Fibroblast of lung (primary cell): Measurements from ENCODE around the gene SH2D3C. TPM values are rescaled to one million over a fixed set of nuclear protein-coding genes. Genes with fewer than 3 reads are reported as not detected.

Source experiments
- DNase-seq, 2 donors: peaks; one replicate each; pipeline versions ENCODE4 v3.0.0 to v3.0.0-alpha.2; 2010; ENCODE audit warnings: low read depth in 2 of 2
- H2AFZ ChIP-seq: 2 replicates; pipeline ENCODE4 v1.5.1; 2012; ENCODE audit warnings: low read length, control low read depth, inconsistent platforms
- H3K27ac ChIP-seq: 2 replicates; pipeline ENCODE4 v1.5.1; 2011; ENCODE audit warnings: low read length, control low read depth; ENCODE audit not compliant: insufficient read depth
- H3K27me3 ChIP-seq: 2 replicates; pipeline ENCODE4 v1.5.1; 2011; ENCODE audit warnings: mild to moderate bottlenecking, low read length; ENCODE audit not compliant: control insufficient read depth, insufficient read depth
- H3K36me3 ChIP-seq: 2 replicates; pipeline ENCODE4 v1.5.1; 2011; ENCODE audit warnings: low read length; ENCODE audit not compliant: control insufficient read depth, insufficient read depth
- H3K4me1 ChIP-seq: 2 replicates; pipeline ENCODE4 v1.5.1; 2011; ENCODE audit warnings: low read length; ENCODE audit not compliant: control insufficient read depth, insufficient read depth; ENCODE audit errors: extremely low read depth
- H3K4me2 ChIP-seq: 2 replicates; pipeline ENCODE4 v1.5.1; 2011; ENCODE audit warnings: low read length, control low read depth; ENCODE audit not compliant: insufficient read depth; ENCODE audit errors: extremely low read depth
- H3K4me3 ChIP-seq, 4 experiments: fragments of 200-600 bp in 1 of 4; sonication (generic) in 1 of 4; replicated peaks in 1 of 4; 2 replicates each; pipeline ENCODE4 v1.5.1; 2011 to 2016; ENCODE audit warnings: low read length in 4 of 4, low read depth in 3 of 4, mild to moderate bottlenecking in 3 of 4, control low read depth in 2 of 4, inconsistent platforms in 1 of 4, mixed read lengths in 1 of 4; ENCODE audit not compliant: insufficient read depth in 1 of 4; ENCODE audit errors: control extremely low read depth in 1 of 4
- H3K79me2 ChIP-seq: 2 replicates; pipeline ENCODE4 v1.5.1; 2012; ENCODE audit warnings: mild to moderate bottlenecking, low read length, inconsistent platforms; ENCODE audit not compliant: control insufficient read depth, insufficient read depth
- H3K9ac ChIP-seq: 2 replicates; pipeline ENCODE4 v1.5.1; 2011; ENCODE audit warnings: mild to moderate bottlenecking, low read length, control low read depth; ENCODE audit not compliant: insufficient read depth
- H3K9me3 ChIP-seq: 2 replicates; pipeline ENCODE4 v1.5.1; 2012; ENCODE audit warnings: low read depth, low read length; ENCODE audit not compliant: control insufficient read depth, insufficient read depth
- H4K20me1 ChIP-seq: 2 replicates; pipeline ENCODE4 v1.5.1; 2011; ENCODE audit warnings: low read length; ENCODE audit not compliant: control insufficient read depth, insufficient read depth; ENCODE audit errors: extremely low read depth
- CTCF ChIP-seq, 2 donors: IDR thresholded peaks in 1 of 2; conservative IDR thresholded peaks in 1 of 2; 1 replicate in 1 of 2; 2 replicates in 1 of 2; pipeline ENCODE4 v1.5.1; 2011 to 2012; ENCODE audit warnings: low read length in 2 of 2, control low read depth in 1 of 2, inconsistent platforms in 1 of 2, low read depth in 1 of 2, mild to moderate bottlenecking in 1 of 2
- EZH2 ChIP-seq: IDR thresholded peaks from 2 replicates; pipeline ENCODE4 v1.5.1; 2012; ENCODE audit warnings: low read length, control low read depth, mild to moderate bottlenecking; ENCODE audit errors: missing control alignments
- polyA plus RNA-seq, 2 donors: library from polyadenylated mRNA; depleted of rRNA in 1 of 2; stranded (reverse) in 1 of 2; unstranded in 1 of 2; fragments of >200 nt; gene quantifications; 2 replicates each; pipeline ENCODE4 v1.2.1, GENCODE V29; 2011 to 2012; ENCODE audit warnings: missing spikeins in 1 of 2
- total RNA-seq: library from RNA; depleted of rRNA; stranded (reverse); fragments of >200 nt; gene quantifications from 2 replicates; pipeline ENCODE4 v1.2.1, GENCODE V29; 2014

The SH2D3C gene
- total and polyA plus RNA-seq, 2 donors (not counting 1 experiment from before 2014, with no cell fraction given): 1.2 TPM; not detected in 1

DNA sequence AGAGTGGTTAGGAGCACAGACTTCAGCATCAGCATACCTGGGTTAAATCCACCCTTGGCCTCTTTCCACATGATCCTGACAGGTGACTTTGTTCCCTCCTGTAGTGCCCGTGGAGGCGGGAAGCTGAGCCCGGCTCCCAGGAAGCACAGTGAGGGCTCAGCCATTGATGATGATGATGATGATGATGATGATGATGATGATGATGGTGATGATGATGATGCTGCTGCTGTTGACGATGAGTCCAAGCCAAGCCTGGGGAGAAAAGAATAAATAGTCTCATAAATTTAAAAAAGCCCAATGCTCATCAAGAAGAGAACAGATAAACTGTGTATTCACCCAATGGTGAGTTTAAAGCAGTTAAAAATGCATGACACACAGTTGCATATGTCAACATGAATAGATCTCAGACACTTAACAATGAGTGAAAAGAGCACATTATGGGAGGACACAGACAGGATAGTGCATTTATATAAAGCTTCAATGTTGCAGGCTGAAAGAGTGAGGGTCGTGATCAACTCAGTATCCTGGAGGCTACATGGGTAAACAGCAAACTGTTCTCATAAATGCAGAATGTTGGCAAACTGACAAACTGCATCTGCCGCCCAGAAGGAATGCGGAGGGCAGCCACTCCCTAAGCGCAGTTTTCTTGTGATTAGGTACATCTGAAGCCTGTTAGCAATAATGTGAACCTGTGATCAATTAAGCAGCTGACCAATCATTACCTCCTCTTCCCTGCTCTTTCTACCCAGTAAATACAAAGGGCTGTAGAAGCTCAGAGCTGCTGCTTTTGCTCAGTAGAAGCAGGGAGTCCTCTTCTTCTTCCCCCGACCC, 83.4 kb downstream of the SH2D3C start:
- no peaks in the 10 kb centered on the region for H3K4me1 ChIP-seq
- TF ChIP-seq CTCF (conservative IDR thresholded peaks at IDR 0.05 in 1 of 2, IDR thresholded peaks at IDR 0.05 in 1 of 2; ENCODE audit: low read depth in 1 of 2, low read length in 2 of 2): no peak
- peaks cover 4% of the 10 kb centered on the region for H3K36me3 ChIP-seq
- H3K79me2 ChIP-seq: no peaks in the 10 kb centered on the region
- H4K20me1 ChIP-seq: no peaks in the 10 kb centered on the region
- no peak overlapping the region for H3K4me3 ChIP-seq
- no peaks in the 10 kb centered on the region for H3K27me3 ChIP-seq
- H3K9ac ChIP-seq: no peak overlapping the region
- H3K27ac ChIP-seq: no peak overlapping the region
- peak in 1 of 2 donors; percentile 13 for DNase-seq
- no peak overlapping the region for H2AFZ ChIP-seq
- no peaks in the 10 kb centered on the region for H3K9me3 ChIP-seq
- no peak overlapping the region for H3K4me2 ChIP-seq

DNA sequence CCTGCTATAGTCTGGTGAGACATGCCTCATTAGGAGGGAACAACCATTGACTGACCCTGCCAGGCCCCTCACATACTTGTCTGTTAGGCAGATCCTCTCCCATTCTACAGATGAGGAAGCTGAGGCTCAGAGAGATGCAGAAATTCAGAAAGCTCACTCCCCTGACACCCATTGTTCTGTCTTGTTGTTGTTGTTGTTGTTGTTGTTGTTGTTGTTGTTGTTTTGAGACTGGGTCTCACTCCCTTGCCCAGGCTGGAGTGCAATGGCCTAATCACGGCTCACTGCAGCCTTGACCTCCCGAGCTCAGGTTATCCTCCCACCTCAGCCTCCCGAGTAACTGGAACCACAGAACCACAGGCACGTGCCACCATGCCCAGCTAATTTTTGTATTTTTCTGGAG, 84.8 kb downstream of the SH2D3C start:
- TF ChIP-seq CTCF (conservative IDR thresholded peaks at IDR 0.05 in 1 of 2, IDR thresholded peaks at IDR 0.05 in 1 of 2; ENCODE audit: low read depth in 1 of 2, low read length in 2 of 2): no peak
- no peak for TF ChIP-seq EZH2
- Histone ChIP-seq H3K9me3 (no peaks in the 10 kb centered on the region), H3K27ac (no peak overlapping the region), H3K36me3 (peaks cover 7% of the 10 kb centered on the region), H4K20me1 (no peaks in the 10 kb centered on the region), H3K4me2 (no peak overlapping the region), H3K27me3 (no peaks in the 10 kb centered on the region), H3K4me1 (no peaks in the 10 kb centered on the region), H2AFZ (no peak overlapping the region), H3K79me2 (no peaks in the 10 kb centered on the region), H3K4me3 (no peak overlapping the region), H3K9ac (no peak overlapping the region)
- no peak for DNase-seq

DNA sequence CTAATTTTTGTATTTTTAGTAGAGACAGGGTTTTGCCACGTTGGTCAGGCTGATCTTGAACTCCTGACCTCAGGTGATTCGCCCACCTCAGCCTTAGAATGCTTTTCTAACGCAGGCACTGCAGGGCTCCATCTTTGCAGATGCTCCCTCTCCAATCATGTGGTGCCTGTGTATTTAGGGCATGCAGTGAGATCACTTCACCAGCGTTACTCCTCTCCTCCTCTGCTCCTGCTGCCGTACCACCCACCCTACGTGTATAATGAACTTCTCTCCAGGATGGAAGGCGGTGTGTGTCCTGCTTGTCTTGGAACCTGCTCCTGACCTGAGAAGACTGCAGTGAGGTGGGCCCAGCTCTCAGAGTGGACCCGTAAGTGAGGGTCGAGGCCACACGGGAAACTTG, 85.3 kb downstream of the SH2D3C start:
- Histone ChIP-seq H3K27me3 (no peaks in the 10 kb centered on the region), H3K36me3 (peaks cover 9% of the 10 kb centered on the region), H3K4me2 (no peak overlapping the region), H3K4me3 (no peak overlapping the region), H3K9me3 (no peaks in the 10 kb centered on the region), H4K20me1 (no peaks in the 10 kb centered on the region), H3K79me2 (no peaks in the 10 kb centered on the region), H2AFZ (no peak overlapping the region), H3K9ac (no peak overlapping the region), H3K27ac (no peak overlapping the region), H3K4me1 (no peaks in the 10 kb centered on the region)
- no peak for TF ChIP-seq CTCF (conservative IDR thresholded peaks at IDR 0.05 in 1 of 2, IDR thresholded peaks at IDR 0.05 in 1 of 2; ENCODE audit: low read depth in 1 of 2, low read length in 2 of 2)
- no peak for TF ChIP-seq EZH2
- DNase-seq: no peak
